Stimulated activated CD4-positive, alpha-beta T cell treated with anti-CD3 and anti-CD28 coated beads, Interleukin-2, amount 100 ng/mL, for 24 hours (primary cell): ENCODE measurements around the gene AGER.
A peak's percentile ranks its signal among the peaks of the same experiment; 100 is the strongest.

Experiments
- DNase-seq, 2 donors: peaks; one replicate each; pipeline ENCODE4 v3.0.0-alpha.2; 2020

AGER gene

DNA sequence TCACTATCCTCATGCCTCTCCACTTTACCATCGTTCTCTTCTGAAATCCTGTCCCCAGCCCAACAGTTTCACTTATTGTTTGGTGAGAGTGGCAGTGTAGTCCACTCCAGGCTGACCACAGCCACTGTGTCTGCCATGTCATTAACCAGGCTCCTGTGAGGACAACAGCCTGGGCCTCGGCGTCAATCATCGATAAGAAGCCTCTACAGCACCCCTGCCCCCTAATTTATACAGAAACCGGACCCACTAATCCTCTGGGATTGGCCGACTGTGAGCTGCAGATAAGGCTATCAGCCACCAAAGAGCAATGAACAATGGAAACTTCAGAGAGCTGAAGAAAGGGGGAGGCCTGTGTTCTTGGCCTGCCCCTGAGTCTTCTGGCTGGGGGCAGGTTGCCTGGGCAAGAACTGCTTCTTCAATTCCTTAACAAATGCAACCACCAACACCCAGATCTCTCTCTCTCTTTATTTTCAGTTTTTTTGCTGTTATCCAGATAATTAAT lies 16.2 kb downstream of the AGER start:
- DNase-seq = no peak

- no peak for DNase-seq
These were observed 16.8 kb downstream of the AGER start for GRCh38 chr6:32167154-32167760.

DNA sequence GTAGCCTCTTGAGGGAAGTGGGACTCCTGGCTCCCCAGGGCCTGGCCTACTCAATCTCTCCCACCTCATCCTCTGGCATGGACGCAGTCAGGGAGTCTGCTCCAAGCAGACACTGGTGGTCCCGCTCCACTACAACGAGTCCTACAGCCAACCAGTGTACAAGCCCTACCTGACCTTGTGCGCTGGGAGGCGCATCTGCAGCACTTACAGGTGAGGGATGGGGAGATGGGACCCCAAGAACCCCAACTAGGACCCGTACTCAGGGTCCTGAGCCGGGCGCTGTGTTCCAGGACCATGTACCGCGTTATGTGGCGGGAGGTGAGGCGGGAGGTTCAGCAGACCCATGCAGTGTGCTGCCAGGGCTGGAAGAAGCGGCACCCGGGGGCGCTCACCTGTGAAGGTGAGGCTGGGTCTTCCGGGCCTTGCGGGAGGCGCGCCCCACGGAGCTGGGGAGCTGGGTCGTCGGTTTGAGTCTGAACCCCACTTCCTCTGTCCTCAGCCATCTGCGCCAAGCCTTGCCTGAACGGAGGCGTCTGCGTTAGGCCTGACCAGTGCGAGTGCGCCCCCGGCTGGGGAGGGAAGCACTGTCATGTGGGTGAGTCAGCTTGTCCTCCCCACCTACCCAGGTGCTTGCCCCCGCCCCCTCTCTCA lies 17.5 kb downstream of the AGER start:
- DNase-seq = no peak

GRCh38 chr6:32164295-32164694 lies 19.8 kb downstream of the AGER start, which contains the start of gene EGFL8:
Gene EGFL8, plus strand, starts transcription at chr6:32164595. Its CDS starts 1,571 bp downstream, at chr6:32166166.
- no peak for DNase-seq

- no peak for DNase-seq
These were observed 20.3 kb downstream of the AGER start for GRCh38 chr6:32163559-32164258.

DNA sequence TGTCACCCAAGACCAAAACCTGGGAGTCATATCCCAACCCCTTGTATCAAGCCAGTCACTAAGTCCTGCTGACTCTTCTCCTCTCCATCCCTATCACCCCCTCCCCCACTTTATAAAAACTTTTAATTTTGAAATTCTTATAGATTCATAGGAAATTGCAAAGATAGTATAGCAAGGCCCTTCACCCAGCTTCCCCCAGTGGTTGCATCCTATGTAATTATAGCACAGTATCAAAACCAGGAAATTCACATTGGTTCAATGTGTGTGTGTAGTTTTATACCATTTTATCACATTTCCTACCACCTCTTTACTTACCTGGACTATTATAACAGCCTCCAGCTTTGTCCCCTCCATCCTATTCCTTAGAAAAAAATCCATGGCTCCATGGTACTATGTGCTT lies 26.0 kb downstream of the AGER start:
- no peak for DNase-seq

- DNase-seq = no peak
These were observed 27.2 kb downstream of the AGER start for GRCh38 chr6:32156891-32157290.

DNA sequence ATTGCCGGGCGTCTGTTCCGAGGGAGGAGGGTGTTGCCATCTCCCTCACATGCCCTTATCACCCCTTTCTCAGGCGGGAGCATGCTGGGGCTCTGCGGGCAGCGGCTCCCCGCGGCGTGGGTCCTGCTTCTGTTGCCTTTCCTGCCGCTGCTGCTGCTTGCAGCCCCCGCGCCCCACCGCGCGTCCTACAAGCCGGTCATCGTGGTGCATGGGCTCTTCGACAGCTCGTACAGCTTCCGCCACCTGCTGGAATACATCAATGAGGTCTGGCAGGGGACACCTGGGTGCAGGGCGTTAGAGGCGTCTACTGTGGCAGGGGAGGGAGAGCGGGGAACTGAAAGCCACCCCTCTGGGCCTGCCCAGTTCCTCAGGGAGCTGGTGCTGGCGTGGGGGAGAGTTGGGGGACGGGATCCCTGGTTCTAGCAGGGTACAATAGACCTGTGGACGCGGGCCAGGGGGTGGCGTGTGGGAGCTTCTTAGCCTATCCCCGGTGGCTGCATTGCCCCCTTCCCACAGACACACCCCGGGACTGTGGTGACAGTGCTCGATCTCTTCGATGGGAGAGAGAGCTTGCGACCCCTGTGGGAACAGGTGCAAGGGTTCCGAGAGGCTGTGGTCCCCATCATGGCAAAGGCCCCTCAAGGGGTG lies 29.4 kb downstream of the AGER start:
- peak; percentile 61 to 63 for DNase-seq

DNA sequence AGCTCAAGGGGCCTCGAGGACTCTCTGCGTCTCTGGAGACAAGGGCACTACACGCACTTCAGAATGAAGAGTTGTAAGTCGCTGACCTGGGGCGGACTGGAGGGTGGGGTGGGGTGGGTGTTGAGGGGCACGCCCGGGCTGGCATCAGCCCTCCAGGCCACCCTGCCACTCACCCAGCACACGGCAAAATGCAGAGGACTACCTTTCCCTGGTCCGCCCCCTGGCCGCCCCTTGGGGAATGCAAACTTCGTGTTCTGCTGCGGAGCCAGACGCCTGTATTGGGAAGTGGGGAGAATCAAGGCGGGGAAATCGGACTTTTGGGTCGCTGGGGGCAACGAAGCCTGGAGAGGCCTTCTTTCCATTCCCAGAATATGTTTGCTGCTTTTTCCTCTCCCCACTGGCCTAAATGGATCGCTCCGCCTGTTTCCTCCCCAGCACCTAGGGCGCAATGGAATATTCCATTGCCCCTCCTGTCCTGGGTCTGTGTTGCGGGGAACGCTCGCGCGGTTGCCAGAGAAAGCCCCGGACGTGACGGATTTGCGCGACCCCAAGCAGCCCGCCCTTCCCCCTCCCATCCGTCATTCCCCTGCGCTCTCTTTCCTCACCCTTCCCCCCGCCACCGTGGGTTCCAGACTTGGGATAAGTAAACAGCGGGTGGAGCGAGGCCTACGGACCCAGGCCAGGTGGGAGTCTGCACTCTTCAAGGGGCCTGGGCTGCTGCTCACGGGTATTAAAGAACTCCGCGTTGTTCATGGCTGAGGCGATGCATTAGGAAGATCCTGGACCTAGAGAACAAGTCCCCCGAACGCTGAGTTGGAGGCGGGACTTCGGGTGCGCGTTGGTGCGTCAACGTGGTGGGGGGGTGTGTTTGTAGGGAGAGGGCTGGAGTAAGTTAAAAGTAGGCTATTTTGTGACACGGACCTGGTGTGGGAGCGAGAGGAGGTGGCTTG lies 30.2 kb downstream of the AGER start, which contains the start of gene PPT2:
Gene PPT2 (plus strand): TSS at position 578 of the 950 bp plus-strand sequence. CDS start 454 bp downstream, outside the sequence.
- DNase-seq = peak; percentile 79 to 84

GRCh38 chr6:32152769-32153563 lies 31.1 kb downstream of the AGER start:
- DNase-seq = no peak

DNA sequence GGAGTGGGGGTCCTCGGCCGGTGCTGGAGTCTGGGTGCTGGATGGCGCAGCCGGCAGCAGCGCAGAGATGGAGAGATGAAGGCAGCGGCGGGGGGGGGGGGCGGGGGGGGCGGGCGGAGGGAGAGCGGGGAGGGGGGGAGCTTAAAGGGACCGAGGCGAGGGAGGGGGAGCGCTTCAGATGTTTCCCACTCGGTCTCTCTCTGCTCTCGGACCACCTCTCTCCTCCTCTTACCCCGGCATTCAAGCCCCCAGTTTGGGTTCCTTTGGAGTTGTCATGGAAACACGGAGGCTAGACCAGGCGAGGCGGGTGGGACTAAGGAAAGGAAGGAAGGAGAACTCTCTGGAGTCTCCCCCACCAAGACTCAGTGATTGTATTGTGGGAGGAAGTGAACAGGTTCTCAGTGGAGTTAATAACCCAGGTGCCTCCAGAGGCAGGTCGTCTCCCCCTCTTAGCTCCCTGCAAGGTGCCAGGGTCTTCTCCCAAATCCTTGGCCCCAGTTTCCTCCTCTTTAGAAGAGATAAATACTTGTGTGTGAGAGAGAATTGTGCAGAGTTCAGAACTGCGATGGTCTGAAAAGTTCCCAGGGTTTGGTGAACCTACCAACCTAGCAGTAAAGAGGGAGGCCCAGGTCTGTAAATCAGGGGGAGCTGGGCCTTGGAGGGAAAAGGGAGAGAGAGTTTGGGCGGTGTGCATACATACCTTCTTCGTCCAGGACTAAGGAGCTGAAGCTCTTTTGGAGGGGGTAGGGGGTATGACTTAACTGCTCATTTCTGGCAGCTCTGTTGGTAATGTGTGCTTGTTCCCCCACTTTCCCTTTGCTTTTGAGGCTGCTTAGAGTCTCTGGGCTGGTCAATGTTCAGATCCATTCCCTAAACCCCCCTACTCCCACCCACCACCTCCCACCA lies 31.9 kb downstream of the AGER start, which contains the start of gene PRRT1:
Gene PRRT1 (minus strand): TSS at position 77 of the 906 bp plus-strand sequence. CDS start 112 bp downstream, outside the sequence.
- no peak for DNase-seq

DNA sequence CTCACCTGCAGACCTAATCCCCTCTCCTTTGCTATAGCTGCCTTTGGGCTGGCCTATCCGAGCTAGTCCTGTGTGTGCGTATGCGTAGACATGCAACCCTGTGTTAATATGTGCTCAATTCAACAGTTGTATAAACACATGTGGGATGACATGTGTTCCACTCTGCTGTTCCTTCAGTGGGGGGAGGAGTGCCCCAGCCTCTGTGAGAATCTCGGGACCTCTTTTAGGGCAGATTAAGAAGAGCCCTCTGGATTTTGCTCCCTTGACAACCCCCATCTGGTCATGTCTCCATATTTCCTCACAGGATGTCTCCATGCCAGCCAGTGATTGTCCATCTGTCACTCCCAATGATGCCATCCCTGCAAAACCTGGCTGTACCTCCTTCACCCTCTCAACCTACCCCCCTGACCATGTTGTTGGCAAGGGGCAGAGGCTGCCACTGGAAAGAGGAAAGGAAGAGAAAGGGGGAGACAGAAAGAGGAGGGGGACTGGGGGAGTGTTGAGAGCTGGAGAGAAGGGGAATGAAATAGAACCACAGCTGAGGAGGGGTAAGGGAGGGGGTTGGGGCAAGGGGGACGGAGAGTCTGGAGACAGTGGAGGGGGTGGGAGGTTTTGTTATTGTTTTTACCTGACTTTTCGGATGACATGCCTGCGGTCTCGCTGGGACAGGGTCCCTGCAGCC lies 32.7 kb downstream of the AGER start:
- DNase-seq = no peak

DNA sequence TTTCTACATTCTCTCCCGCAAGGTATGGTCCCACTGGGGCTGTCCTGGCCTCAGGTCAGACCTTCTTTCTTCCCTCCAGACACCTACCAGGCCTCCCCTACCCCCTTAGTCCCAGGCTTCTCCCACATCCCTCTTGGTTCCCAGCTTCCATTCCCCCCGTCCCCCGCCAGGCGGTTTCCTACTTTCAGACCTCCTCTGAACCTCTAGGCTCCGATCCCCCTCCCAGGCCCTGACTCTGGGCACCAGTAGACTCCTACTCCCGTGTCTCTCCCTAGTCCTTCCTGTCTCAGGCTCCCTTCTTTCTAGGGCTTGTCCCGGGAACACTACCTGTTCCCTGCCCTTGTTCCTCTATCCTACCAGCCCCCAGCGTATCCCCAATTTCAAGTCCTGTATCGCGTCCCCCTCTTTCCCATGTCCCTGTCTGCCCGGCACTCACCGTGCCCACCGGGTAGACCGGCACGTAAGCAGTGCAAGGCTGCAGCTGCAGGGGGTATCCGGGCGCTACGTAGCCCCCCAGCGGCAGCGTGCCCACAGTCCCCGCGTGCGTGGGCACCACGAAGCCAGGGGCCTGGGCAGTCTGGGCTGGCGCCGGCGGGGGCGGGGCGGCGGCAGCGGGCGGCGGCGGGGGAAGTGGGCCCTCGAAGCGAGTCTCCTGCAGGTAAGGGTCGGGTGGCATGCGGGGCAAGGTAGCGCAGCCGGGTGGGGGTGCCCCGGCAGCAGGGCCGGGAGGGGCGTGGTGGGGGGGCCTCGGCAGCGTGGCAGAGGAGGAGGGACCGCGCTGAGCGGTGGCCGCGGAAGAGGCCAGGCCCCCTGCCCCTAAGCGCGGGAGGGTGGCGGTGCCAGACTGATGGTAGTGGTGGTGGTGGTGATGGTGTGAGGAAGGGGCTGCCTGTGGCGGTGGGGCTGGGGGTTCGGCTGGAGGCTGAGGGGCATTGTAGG lies 33.9 kb downstream of the AGER start:
- no peak for DNase-seq

- DNase-seq = no peak
These were observed 34.8 kb downstream of the AGER start for GRCh38 chr6:32149092-32149755.

DNA sequence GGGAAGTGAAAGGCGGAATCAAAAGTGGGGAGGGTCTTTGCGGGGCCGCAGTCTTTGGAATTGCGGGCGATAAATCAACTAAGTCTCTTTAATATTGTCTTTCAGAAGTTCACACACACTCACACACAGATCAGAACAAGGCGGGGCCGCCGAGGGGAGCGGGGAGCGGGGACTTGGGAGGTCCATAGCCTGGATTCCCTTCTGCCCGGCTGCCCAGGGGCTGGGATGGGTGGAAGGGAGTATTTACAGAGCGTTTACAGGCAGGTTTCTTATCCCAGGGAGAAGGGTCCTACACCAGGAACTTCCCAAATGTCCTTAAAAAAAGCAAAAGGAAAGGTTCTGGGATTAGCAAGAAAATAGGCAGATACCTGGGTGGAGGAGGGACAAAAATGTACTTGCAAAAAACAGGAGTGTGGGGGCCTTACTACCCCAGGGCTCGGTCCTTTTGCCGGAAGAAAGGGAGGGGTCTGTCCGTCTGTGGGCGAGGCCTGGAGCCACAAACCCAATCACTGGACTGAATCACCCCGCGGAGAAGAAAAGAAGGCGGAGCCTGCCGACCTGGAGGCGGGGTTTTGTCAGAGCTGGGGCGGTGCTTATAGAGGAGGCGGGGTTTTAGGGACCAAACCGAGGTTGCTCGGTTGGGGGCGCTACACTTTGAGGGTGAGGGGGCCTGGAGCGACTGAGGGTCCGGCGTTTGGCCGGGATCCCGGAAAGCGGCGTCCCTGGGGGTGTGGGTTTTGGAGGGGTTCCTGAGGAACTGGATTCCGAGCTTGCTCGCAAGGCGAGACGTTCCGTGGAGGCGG lies 35.6 kb downstream of the AGER start:
- peak; percentile 71 to 76 for DNase-seq

DNA sequence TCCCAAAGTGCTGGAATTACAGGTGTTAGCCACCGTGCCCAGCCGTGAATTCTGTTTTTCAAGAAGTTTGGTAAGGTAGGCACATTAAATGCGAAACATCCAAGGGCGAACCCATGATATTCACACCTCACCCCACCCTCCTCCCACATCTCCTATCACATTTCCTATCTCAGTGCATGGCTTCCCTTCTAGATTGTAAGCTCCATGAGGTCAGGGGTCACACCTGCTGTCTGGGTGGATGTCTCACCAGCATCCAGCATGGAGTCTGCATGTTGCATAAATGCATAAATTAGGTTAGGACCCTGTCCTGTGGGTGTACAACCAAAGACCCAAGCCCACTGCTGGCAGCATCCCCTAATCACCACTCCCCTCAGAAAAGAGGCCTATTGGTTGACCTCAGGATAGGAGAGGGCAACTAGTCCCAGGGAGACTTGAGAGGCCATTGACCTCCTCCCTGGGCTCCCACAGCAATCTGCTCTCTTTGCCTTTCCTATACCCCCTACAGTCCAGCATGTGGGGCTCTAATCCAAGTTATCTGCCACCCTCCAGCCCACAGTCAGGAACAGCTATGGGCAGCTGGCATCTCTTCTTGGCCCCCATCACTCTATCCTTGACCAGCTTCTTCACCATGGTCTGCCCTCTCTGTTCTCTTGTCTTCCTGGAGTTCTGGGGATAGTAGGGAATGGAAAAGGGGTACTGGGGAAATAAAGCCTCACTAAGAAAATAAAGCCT lies 36.5 kb downstream of the AGER start:
- DNase-seq = no peak
